K562 (cell line): ENCODE results near the gene OSGIN1. TPM values are rescaled to one million over a fixed set of nuclear protein-coding genes. Genes with fewer than 3 reads are reported as not detected.

Experiments
- ADNP ChIP-seq: fragments of 200-800 bp; sonication (Bioruptor generic); IDR thresholded peaks from 2 replicates; pipeline ENCODE4 v1.6.1; 2016; ENCODE audit warnings: missing genetic modification characterization, missing compliant biosample characterization
- ASH1L ChIP-seq: fragments of 450-650 bp; IDR thresholded peaks from 2 replicates; pipeline ENCODE4 v1.6.1; 2018; ENCODE audit warnings: borderline replicate concordance, mild to moderate bottlenecking, low read depth; ENCODE audit not compliant: partially characterized antibody
- BMI1 ChIP-seq: fragments of 150-350 bp; IDR thresholded peaks from 2 replicates; pipeline ENCODE4 v1.6.1; 2014; ENCODE audit warnings: low read length
- FOSL1 ChIP-seq: fragments of 200-800 bp; sonication (Bioruptor generic); conservative IDR thresholded peaks from 2 replicates; pipeline ENCODE4 v1.6.1; 2016; ENCODE audit warnings: missing genetic modification characterization, missing compliant biosample characterization
- LCOR ChIP-seq: sonication (generic); formaldehyde crosslinking; IDR thresholded peaks from 2 replicates; pipeline ENCODE4 v1.8.0; 2022; ENCODE audit warnings: mild to moderate bottlenecking, missing genetic modification reagents
- MCM3 ChIP-seq: fragments of 450-650 bp; IDR thresholded peaks from 2 replicates; pipeline ENCODE4 v1.6.1; 2016
- MTF1 ChIP-seq: fragments of 250-450 bp; sonication (Bioruptor Pico); IDR thresholded peaks from 2 replicates; pipeline ENCODE4 v1.9.0; 2021; ENCODE audit warnings: moderate library complexity, mild to moderate bottlenecking, inconsistent platforms, borderline replicate concordance
- NR1H2 ChIP-seq: sonication (generic); formaldehyde crosslinking; IDR thresholded peaks from 2 replicates; pipeline ENCODE4 v1.4.0; 2020; ENCODE audit warnings: mild to moderate bottlenecking, missing genetic modification reagents
- ZNF830 ChIP-seq: fragments of 250-450 bp; sonication (Bioruptor Pico); IDR thresholded peaks from 2 replicates; pipeline ENCODE4 v1.5.0; 2021; ENCODE audit warnings: mild to moderate bottlenecking
- polyA plus RNA-seq, 8 experiments: library from polyadenylated mRNA; depleted of rRNA in 4 of 8; stranded (reverse) in 5 of 8; unstranded in 3 of 8; fragments of >200 nt; fragmentation: Nextera tagmentation in 2 of 8; fragmentation: Illumina TruSeq in 1 of 8; extraction: Ambion mirVana in 2 of 8; extraction: Trizol in 1 of 8; gene quantifications; 2 replicates each; pipeline versions ENCODE4 v1.2.1 to v1.2.3, GENCODE V29; 2011 to 2014; ENCODE audit warnings: inconsistent platforms in 1 of 8, missing spikeins in 1 of 8
- total RNA-seq, 7 experiments: library from RNA; depleted of rRNA in 6 of 7; stranded (reverse); fragments of >200 nt in 6 of 7; fragmentation: Illumina TruSeq in 2 of 7; extraction: Trizol in 2 of 7; gene quantifications; 2 replicates each; pipeline versions ENCODE4 v1.2.1 to v1.2.3, GENCODE V29; 2011 to 2021; ENCODE audit warnings: low replicate concordance in 1 of 7
- TF ChIP-seq, protein P1 (sequence below): fragments of 450-650 bp; IDR thresholded peaks from 2 replicates; pipeline ENCODE4 v1.7.0; 2016; ENCODE audit warnings: borderline replicate concordance
- TF ChIP-seq, protein P2 (sequence below): sonication (generic); formaldehyde crosslinking; IDR thresholded peaks from 2 replicates; pipeline ENCODE4 v1.8.0; 2023; ENCODE audit warnings: missing genetic modification reagents, mild to moderate bottlenecking, borderline replicate concordance
- TF ChIP-seq, protein P3 (sequence below), 2 experiments: fragments of 250-450 bp in 1 of 2; fragments of 450-650 bp in 1 of 2; sonication (Bioruptor Pico) in 1 of 2; IDR thresholded peaks; 2 replicates each; pipeline versions ENCODE4 v1.6.1 to v1.8.0; 2016 to 2021; ENCODE audit warnings: mild to moderate bottlenecking in 2 of 2, moderate library complexity in 2 of 2, missing compliant biosample characterization in 1 of 2, missing genetic modification characterization in 1 of 2
- TF ChIP-seq, protein P4 (sequence below): fragments of 250-450 bp; sonication (Bioruptor Pico); IDR thresholded peaks from 2 replicates; pipeline ENCODE4 v1.8.0; 2021; ENCODE audit warnings: moderate library complexity, mild to moderate bottlenecking, inconsistent platforms

OSGIN1 gene
- total and polyA plus RNA-seq, 9 of the 15 experiments (the other 6 are each of a cell fraction or from before 2014, with no cell fraction given), result 0.03 to 3.6 (median 1.6) TPM

DNA sequence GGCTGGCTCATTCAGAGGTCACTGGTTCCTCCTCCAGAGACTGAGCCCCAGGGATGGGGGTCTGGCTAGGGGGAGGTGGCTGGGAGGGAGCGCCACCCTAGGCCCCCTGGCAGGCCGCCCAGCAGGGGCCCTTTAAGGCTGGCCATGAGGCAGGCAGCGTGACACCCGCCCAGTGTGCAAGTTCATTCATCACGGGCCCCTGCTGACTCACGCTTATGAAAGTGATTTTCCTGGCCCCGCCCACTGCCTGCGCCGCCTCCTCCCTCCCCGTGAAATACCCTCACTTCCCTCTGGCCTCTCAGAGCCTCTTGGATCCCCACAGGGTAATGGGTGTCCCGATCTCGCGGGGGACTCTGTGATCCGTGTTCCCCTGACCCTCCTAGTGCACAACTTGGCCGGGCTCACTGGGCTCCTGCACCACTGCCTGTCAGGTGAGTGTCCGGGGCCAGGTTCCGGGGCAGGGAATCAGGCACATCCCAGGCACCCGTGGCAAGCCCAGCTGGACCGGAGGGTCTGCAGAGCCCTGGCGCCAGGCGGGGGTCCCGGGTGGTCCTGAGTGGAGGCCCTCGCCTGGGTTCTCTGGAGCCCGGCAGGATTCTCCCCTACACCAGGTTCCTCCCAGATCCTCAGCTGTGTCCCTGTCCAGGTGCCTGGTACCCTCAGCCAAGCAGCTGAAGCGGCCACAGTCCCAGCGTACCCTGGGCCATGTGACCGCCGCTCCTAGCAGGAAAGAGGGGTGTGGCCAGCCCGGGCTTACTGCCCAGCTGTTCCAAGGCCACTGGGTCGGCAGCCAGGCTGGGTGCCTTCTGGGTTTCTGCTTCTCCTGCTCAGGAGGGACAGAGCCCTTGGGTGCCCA is at the start of gene OSGIN1 (continued):
- TF ChIP-seq, protein P1, sequence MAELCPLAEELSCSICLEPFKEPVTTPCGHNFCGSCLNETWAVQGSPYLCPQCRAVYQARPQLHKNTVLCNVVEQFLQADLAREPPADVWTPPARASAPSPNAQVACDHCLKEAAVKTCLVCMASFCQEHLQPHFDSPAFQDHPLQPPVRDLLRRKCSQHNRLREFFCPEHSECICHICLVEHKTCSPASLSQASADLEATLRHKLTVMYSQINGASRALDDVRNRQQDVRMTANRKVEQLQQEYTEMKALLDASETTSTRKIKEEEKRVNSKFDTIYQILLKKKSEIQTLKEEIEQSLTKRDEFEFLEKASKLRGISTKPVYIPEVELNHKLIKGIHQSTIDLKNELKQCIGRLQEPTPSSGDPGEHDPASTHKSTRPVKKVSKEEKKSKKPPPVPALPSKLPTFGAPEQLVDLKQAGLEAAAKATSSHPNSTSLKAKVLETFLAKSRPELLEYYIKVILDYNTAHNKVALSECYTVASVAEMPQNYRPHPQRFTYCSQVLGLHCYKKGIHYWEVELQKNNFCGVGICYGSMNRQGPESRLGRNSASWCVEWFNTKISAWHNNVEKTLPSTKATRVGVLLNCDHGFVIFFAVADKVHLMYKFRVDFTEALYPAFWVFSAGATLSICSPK, result no peak
- TF ChIP-seq, protein P2, sequence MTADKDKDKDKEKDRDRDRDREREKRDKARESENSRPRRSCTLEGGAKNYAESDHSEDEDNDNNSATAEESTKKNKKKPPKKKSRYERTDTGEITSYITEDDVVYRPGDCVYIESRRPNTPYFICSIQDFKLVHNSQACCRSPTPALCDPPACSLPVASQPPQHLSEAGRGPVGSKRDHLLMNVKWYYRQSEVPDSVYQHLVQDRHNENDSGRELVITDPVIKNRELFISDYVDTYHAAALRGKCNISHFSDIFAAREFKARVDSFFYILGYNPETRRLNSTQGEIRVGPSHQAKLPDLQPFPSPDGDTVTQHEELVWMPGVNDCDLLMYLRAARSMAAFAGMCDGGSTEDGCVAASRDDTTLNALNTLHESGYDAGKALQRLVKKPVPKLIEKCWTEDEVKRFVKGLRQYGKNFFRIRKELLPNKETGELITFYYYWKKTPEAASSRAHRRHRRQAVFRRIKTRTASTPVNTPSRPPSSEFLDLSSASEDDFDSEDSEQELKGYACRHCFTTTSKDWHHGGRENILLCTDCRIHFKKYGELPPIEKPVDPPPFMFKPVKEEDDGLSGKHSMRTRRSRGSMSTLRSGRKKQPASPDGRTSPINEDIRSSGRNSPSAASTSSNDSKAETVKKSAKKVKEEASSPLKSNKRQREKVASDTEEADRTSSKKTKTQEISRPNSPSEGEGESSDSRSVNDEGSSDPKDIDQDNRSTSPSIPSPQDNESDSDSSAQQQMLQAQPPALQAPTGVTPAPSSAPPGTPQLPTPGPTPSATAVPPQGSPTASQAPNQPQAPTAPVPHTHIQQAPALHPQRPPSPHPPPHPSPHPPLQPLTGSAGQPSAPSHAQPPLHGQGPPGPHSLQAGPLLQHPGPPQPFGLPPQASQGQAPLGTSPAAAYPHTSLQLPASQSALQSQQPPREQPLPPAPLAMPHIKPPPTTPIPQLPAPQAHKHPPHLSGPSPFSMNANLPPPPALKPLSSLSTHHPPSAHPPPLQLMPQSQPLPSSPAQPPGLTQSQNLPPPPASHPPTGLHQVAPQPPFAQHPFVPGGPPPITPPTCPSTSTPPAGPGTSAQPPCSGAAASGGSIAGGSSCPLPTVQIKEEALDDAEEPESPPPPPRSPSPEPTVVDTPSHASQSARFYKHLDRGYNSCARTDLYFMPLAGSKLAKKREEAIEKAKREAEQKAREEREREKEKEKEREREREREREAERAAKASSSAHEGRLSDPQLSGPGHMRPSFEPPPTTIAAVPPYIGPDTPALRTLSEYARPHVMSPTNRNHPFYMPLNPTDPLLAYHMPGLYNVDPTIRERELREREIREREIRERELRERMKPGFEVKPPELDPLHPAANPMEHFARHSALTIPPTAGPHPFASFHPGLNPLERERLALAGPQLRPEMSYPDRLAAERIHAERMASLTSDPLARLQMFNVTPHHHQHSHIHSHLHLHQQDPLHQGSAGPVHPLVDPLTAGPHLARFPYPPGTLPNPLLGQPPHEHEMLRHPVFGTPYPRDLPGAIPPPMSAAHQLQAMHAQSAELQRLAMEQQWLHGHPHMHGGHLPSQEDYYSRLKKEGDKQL (CRISPR knock-in tag), result no peak
- TF ChIP-seq NR1H2 (CRISPR knock-in tag) (no peak), ADNP (tag) (no peak), MTF1 (CRISPR knock-in tag) (no peak), MCM3 (no peak), FOSL1 (tag) (peak; percentile 93), ZNF830 (CRISPR knock-in tag) (peak; percentile 38; the same call in 1 of the 2 replicates), BMI1 (no peak), LCOR (CRISPR knock-in tag) (0 out of 2 replicates have a peak, but pooled peaks have one; percentile 74), ASH1L (no peak)
- TF ChIP-seq, protein P3, sequence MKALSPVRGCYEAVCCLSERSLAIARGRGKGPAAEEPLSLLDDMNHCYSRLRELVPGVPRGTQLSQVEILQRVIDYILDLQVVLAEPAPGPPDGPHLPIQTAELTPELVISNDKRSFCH (CRISPR knock-in tag; IDR thresholded peaks at IDR 0.05), result no peak
- TF ChIP-seq, protein P3 (tag; IDR thresholded peaks at IDR 0.05), result no peak
- TF ChIP-seq, protein P4, sequence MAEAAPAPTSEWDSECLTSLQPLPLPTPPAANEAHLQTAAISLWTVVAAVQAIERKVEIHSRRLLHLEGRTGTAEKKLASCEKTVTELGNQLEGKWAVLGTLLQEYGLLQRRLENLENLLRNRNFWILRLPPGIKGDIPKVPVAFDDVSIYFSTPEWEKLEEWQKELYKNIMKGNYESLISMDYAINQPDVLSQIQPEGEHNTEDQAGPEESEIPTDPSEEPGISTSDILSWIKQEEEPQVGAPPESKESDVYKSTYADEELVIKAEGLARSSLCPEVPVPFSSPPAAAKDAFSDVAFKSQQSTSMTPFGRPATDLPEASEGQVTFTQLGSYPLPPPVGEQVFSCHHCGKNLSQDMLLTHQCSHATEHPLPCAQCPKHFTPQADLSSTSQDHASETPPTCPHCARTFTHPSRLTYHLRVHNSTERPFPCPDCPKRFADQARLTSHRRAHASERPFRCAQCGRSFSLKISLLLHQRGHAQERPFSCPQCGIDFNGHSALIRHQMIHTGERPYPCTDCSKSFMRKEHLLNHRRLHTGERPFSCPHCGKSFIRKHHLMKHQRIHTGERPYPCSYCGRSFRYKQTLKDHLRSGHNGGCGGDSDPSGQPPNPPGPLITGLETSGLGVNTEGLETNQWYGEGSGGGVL (CRISPR knock-in tag), result no peak
